NB4 (cell line): ENCODE data around the gene FUT7.

Experiments used
- DNase-seq: peaks from one replicate; pipeline ENCODE4 v3.0.0; 2010; ENCODE audit warnings: low read depth
- H3K4me3 ChIP-seq: one replicate; pipeline ENCODE4 v1.5.1; 2011; ENCODE audit warnings: mild to moderate bottlenecking, low read depth, low read length, moderate library complexity
- MYC ChIP-seq: IDR thresholded peaks from 2 replicates; pipeline ENCODE4 v1.6.1; 2011; ENCODE audit warnings: low read depth, low read length
- POLR2A ChIP-seq: IDR thresholded peaks from 2 replicates; pipeline ENCODE4 v1.6.1; 2011; ENCODE audit warnings: mild to moderate bottlenecking; ENCODE audit not compliant: insufficient read length; ENCODE audit errors: extremely low read depth
- TF ChIP-seq, protein P1 (sequence below): IDR thresholded peaks from one replicate; pipeline ENCODE4 v1.5.1; 2012; ENCODE audit warnings: low read depth, low read length
- TF ChIP-seq, protein P2 (sequence below): IDR thresholded peaks from 2 replicates; pipeline ENCODE4 v1.6.1; 2011; ENCODE audit warnings: low read depth, low read length

Gene FUT7

DNA sequence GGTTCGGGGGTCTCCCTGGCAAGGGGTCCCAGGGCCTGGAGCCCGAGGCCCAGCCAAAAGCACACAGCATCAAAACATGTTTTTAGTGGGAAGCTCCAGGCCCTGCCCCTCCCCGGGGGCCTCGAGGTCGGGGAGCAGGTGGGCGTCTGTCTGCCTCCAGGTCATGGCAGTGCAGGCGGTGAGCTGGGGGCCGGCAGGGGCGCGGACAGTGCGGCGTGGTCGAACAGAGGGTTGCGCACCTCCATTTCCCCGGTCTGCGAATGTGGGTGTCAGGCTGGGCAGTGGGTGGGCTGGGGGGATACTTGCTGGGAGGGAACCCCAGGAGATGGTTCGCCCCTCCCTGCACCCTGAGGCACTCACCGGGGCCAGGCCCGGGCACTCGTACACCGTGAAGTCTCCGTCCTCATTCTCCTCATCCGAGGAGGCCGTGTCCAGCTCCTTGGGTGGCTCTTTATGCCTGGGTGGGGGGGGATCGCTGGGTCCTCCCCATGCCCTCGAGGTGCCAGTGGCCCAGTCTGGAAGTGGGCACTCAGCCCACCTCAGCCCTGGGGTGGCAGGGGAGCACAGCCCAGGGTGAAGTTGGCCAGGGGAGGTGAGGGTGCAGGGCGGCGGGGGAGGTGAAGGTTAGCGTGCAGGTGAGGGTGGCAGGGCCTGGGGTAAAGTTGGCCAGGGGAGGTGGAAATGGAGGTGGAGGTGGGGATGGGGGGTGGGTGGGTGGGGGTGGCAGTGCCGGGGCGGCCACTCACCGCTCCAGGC lies 7.9 kb upstream of the FUT7 start:
- no peak overlapping the region for H3K4me3 ChIP-seq
- no peak for TF ChIP-seq MYC
- TF ChIP-seq, protein P1, sequence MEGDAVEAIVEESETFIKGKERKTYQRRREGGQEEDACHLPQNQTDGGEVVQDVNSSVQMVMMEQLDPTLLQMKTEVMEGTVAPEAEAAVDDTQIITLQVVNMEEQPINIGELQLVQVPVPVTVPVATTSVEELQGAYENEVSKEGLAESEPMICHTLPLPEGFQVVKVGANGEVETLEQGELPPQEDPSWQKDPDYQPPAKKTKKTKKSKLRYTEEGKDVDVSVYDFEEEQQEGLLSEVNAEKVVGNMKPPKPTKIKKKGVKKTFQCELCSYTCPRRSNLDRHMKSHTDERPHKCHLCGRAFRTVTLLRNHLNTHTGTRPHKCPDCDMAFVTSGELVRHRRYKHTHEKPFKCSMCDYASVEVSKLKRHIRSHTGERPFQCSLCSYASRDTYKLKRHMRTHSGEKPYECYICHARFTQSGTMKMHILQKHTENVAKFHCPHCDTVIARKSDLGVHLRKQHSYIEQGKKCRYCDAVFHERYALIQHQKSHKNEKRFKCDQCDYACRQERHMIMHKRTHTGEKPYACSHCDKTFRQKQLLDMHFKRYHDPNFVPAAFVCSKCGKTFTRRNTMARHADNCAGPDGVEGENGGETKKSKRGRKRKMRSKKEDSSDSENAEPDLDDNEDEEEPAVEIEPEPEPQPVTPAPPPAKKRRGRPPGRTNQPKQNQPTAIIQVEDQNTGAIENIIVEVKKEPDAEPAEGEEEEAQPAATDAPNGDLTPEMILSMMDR = no peak
- no peak for TF ChIP-seq POLR2A
- TF ChIP-seq, protein P2, sequence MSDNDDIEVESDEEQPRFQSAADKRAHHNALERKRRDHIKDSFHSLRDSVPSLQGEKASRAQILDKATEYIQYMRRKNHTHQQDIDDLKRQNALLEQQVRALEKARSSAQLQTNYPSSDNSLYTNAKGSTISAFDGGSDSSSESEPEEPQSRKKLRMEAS = no peak
- no peak for DNase-seq

DNA sequence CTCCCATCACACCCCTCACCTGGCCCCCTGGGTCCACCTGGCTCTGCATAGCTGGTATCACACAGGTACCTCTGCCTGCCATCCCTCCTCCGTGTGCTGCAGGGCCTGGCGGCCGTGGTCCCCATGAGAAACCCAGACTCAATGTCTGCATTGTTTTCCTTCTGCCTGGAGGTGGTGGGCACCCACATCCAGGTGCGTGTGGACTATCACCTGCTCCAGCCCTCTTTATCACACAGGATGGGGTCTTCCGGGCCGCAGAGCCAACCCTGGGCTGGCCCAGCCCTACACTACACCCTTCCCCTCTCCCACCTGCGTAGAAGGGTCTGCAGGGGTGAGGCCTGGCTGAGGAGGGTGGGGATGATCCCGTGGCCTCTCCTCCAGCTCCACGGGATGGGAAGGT lies 7.0 kb upstream of the FUT7 start:
- no peak for DNase-seq
- no peak overlapping the region for H3K4me3 ChIP-seq
- no peak for TF ChIP-seq POLR2A
- TF ChIP-seq, protein P1 = no peak
- TF ChIP-seq, protein P2 = no peak
- TF ChIP-seq MYC = no peak

DNA sequence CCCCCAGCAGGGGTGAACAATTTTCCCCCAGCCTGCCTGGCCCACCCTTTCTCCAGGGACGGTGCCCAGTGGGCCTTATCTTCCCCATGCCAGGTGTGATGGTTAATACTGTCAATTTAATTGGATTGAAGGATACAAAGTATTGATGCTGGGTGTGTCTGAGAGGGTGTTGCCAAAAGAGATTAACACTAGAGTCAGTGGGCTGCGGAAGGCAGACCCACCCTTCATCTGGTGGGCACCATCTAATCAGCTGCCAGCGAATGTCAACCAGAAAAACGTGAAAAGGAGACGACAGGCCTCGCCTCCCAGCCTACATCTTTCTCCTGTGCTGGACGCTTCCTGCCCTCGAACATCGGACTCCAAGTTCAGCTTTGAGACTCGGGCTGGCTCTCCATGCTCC lies 5.6 kb upstream of the FUT7 start:
- no peak for DNase-seq
- TF ChIP-seq, protein P1 = no peak
- no peak overlapping the region for H3K4me3 ChIP-seq

DNA sequence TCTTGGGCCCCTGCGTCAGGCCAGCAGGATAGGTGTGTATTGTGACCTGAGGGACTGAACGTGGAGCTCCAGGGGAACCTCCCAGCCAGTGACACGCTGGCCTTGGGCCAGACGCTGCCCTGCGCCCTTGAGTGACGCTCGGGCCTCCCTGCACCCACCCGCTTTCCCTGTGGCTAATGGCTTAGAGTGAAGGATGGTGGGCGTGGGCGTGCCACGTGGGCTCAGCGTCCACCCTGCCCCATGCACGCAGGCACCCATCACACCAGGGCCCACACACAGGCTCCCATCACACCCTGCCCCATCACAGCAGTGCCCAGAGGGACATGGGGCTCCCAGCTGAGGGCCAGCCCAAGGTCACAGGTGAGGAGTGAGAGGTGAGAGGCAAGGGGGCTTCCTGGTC lies 5.1 kb upstream of the FUT7 start:
- H3K4me3 ChIP-seq = no peak overlapping the region
- DNase-seq = no peak
- TF ChIP-seq, protein P1 = no peak
- TF ChIP-seq POLR2A (no peak), MYC (no peak)
- TF ChIP-seq, protein P2 = no peak

DNA sequence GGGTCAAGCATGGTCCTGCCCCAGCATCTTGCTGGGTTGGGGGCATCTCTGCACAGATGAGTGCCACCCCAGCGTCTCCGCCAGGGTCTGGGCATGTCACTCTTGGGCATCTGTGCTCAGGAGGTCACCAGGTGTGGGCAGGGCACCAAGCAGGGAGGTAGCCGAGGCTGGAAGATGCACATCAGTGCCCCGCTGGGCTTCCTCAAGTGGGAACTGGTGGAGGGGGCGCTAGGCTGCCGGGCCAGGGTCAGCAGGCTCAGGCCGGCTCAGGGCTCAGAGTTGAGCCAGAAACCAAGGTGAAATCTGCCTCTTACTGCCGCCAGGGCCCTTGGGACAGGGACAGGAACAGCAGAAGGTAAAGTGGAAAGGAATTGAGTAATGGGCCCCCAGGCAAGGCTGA lies 4.0 kb upstream of the FUT7 start:
- no peak for DNase-seq
- TF ChIP-seq POLR2A (no peak), MYC (no peak)
- TF ChIP-seq, protein P2 = no peak
- TF ChIP-seq, protein P1 = no peak
- H3K4me3 ChIP-seq = no peak overlapping the region

DNA sequence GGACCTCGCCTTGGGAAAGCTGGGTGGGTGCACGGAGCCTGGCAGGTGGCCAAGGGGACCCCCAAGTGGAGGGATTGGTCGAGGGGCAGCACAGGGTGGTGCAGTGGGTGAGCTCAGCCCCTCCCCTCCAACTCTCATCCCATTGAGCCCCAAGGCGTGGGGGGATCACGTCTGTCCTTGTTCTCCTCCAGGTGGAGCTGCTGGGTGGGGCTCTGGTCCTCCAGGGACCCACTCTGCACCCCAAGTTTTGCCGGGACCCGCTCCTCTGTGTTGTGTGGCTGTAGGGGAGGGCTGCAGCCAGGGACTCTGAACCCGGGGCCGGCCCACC lies 3.6 kb upstream of the FUT7 start:
- no peak for DNase-seq
- TF ChIP-seq MYC (no peak; the same call in 1 of the 2 replicates), POLR2A (no peak)
- TF ChIP-seq, protein P1 = no peak
- TF ChIP-seq, protein P2 = no peak
- H3K4me3 ChIP-seq = no peak overlapping the region
